Fibroblast of peridontal ligament (primary cell): ENCODE measurements around the gene SPACA7.

ENCODE experiments used
- DNase-seq: peaks from one replicate; pipeline ENCODE4 v3.0.0-alpha.2; 2010; ENCODE audit errors: extremely low read depth

SPACA7 gene, protein sequence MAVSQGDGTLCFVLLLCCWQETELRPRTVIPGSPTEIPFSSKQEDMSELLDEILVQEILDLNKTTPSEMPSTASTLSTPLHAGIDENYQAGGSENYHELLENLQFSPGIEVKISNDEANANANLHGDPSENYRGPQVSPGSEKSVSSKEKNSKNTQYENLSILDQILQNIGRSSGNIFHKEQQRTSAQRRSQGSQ

DNA sequence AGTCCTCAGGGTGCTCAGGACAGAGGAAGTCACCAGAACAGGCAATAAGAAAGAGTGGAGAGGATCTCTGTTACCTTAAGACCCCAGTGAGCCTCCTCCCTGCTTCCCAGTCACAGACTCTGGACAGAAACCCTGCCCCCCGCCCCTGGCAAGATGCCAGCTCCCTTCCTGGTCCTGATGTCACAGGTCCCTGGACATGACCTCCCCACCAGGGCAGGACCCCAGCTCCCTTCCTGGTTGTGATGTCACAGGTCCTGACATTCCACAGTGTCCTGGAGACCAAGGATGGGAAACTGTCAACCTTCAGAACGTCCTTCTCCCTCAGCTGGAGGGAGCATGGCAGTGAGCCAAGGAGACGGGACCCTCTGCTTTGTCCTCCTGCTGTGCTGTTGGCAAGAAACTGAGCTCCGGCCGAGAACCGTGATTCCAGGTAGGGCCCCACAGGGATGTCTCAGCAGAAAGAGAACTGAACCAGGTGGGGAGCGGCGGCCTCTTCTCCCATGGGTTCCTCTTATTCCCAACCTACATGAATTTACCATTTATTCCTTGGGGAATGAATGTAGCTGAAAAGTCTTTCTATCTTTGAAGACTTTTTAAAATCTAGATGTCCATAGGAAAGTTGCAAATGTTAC is at the start of gene SPACA7:
Gene SPACA7, plus strand, starts transcription at position 306 of the 632 bp plus-strand sequence. Its CDS starts 31 bp downstream, at position 337.
- DNase-seq: no peak

DNA sequence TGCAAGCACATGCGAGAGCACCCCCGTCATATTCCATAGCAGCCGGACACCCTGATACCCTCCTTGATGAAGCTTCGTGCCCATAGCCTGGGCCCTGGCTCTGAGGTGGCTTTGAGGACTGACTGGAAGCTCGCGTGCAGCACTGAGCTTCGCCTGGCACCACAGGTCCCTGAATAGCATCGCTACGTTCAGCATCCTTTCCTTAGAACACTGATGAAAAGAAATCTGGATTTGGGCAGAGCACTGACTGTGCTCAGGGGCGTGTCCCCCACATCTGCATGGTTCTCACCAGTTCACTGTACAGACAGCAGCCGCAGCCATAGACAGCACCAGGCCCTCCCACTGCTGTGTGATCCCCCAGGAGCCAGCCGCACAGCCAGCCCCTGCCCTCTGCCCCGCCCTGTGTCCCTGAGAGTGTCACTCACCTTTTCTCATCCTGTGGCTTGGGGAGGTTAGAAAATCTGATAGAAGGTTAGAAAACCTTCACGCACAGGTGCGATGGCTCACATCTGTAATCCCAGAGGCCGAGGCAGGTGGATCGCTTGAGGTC is 49.3 kb upstream of the SPACA7 start:
- no peak for DNase-seq

- DNase-seq: no peak
These were observed 47.2 kb upstream of the SPACA7 start for GRCh38 chr13:112328936-112329335.

DNA sequence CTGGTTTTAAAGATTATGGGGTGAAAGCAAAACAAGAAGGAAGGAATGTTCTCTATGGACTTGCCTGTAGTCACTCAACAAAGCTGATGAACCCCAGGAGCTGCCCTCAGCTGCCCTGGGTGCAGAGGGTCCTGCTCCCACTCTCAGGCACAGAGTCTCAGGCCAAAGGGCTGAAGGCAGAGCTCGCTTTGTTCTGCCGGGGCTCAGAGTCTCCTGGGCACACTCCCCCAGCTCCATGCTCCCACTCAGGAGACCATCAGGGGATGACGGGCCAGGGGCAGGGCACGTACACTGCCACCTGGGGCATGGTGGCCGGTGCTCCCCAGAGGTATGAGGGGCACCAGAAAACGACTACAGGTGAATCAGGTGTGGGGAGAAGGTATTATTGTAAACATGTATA is 46.8 kb upstream of the SPACA7 start:
- DNase-seq: no peak

GRCh38 chr13:112330066-112330465 is 46.1 kb upstream of the SPACA7 start:
- no peak for DNase-seq

GRCh38 chr13:112330479-112331381 is 45.4 kb upstream of the SPACA7 start:
- DNase-seq: no peak

- DNase-seq: no peak
These were observed 44.5 kb upstream of the SPACA7 start for GRCh38 chr13:112331675-112332074.

GRCh38 chr13:112332727-112333126 is 43.4 kb upstream of the SPACA7 start:
- DNase-seq: no peak

DNA sequence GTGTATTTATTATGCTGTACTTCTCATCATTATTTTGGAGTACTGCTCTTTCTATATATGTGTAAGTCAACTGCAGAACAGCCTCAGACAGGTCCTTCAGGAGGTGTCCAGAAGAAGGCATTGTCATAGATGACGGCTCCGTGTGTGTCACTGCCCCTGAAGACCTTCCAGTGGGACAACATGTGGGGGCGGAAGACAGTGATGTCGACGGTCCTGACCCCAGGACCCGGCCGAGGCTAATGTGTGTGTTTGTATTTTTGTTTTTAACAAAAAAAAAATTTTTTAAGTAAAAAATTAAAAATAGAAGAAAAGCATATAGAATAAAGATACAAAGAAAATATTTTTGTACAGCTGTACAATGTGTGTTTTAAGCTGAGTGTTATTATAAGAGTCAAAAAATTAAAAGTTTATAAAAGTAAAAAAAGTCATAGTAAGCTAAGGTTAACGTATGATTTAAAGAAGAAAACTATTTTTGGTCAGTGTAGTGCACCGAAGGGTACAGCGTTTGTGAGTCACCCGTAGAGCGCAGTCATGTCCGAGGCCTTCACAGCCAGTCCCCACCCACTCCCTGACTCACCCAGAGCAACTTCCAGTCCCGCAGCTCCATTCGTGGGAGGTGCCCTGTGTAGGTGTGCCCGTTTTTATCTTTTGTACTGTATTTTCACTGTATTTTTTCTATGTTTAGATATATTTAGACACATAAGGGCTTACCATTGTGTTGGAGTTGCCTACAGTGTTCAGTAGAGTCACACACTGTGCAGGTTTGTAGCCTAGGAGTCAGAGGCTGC is 42.2 kb upstream of the SPACA7 start:
- DNase-seq: no peak

DNA sequence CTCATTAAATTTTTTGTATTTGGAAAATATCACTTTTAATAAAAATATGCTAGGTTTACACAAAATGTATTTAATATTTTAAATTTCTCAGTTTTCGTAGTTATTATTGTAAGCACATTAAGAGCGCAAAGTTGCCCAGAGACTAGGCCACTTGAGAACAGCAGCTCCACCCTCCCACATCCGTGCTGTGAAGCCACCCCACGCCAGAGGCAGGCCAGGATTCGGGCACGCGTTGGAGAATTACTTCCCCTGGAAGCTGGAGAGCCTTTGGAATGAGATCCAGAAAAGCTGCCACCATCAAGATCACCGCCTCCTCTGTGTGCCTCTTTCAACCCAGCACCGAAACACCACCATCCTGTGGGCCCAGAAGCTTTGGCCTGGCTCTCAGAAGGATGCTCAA is 41.0 kb upstream of the SPACA7 start:
- DNase-seq: no peak

- no peak for DNase-seq
These were observed 34.7 kb upstream of the SPACA7 start for GRCh38 chr13:112341446-112341845.

DNA sequence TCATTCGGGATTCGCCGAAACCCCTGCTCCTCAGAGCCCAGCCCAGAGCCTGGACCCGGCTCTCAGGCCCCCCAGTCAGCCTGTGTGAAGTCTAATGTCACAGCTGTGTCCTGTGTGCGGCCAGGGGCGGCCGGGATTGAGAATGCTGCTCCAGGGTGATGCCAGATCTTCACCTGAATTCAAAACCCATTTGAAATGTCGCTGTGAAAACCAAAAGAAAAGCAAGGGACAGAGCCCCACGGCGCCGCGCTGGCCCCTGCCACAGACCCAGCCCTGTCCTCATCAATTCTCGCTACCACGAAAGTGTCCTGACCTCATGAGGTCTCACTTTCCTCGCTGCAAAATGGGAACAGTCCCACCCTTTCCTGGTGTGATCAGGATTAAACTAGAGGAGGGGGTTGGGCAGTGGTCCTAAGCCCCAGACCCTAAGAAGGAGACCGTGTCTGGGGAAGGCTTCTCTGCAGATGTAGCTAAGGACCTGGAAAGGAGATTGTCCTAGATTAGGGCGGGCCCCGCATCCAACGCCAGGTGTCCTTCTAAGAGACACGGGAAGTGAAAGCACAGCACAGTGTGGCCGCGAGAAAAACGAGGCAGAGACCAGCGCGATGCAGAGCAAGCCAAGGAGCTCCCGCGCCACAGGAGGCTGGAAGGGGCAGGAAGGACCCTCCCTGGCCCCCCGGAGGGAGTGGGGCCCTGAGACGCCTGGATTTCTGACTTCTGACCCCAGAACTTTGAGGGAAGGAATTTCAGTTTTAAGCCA is 34.0 kb upstream of the SPACA7 start:
- no peak for DNase-seq

GRCh38 chr13:112342841-112343361 is 33.3 kb upstream of the SPACA7 start:
- no peak for DNase-seq

DNA sequence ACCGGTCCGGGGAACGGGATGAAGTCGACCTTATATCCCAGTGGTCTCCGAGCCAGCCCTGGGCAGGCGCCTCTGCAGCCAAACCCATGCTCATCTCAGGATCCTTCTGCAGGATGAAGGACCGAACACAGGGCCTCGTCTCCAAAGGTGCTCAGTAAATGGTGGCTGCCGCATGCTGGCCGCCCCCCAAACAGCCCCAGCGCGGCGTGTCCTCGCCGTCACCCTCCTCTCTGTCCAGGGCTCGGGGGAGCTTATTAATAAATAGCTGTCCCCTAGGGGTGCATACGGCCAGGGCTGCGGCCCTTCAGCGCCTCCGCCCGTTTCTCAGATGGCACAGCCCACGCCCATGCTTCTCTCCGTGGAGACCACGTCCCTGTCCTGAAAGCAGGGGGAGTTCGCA is 32.6 kb upstream of the SPACA7 start:
- no peak for DNase-seq

- no peak for DNase-seq
These were observed 30.4 kb upstream of the SPACA7 start for GRCh38 chr13:112345826-112346172.

DNA sequence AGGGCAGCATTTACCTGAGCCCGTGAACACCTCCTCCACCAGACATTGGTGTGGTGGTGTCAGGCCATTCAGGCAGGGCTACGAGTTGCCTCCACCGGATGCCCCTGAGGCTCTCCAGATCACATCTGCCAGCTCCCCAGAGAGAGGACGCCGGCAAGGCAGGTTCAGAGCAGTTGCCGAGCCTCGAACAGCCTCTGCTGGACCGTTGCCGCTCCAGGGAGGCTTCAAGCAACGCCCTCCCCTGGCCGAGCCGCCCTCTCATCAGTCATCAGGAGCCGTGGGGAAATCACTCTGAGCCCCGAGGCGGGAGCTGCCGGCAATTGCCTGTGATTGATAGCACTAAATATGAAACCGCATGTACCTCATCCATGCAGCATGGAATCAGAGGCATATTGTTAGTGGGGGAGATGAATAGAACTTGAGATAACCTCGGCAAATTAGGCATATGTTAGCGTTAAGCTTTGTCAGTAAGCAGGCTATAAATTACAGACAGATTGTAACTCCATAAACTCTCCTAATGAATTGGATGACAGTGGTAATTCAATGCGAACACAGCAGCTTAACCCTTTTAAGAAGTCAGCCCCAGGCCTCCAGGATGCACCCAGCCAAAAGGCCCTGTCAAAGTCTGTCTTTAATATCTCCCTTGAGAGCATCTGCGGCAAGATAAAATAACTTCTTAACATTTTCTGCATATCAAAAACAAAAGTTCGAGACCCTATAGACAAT is 29.8 kb upstream of the SPACA7 start:
- DNase-seq: no peak

- no peak for DNase-seq
These were observed 29.3 kb upstream of the SPACA7 start for GRCh38 chr13:112346899-112347229.

DNA sequence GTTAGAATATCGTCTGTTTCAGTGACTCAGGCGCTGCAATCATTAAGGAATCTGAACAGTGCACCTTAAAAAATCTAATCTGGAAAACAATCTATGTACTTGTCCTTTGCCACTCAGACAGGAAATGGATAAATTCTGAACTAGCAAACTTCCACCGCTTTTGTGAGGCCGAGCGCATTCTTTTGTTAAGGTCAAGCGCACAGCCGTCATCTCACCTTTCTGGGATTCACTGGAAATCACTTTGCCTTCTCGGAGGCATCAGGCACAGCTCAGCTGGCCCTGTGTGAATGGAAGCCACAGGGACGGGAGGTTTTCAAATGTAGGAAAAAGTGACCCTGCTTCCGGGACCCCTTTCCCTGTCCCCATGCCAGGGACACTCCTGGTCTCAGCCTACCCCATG is 28.2 kb upstream of the SPACA7 start:
- DNase-seq: no peak

GRCh38 chr13:112348642-112349345 is 27.4 kb upstream of the SPACA7 start:
- DNase-seq: no peak

DNA sequence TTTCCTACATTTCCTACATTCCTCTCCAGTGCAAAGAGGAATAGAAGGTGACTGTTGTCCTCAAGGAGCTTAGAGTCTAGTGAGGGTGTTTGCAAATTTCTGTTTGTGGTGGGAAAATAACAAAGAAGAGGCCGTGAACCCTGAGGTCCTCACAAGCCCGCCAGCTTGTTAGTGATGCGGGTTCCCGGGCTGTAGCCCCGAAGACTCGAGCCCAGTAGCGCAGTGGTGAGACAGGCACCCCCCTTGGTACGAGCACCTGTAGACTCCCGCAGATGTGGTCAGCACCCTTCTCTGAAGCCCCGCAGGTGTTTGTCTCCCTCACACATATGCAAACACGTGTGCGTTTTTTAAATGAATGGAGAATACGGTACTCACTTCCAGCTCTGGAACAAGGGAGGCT is 26.5 kb upstream of the SPACA7 start:
- no peak for DNase-seq
